Measurements from ENCODE around the gene TOP1.

TOP1 gene

GRCh38 chr20:41159547-41159946 is 130.9 kb downstream of the TOP1 start:
- DNase-seq, result no peak
- H3K79me2 ChIP-seq (ENCODE audit: insufficient read depth, low read length), result peaks cover 68% of the 10 kb centered on the region
- H3K4me1 ChIP-seq (ENCODE audit: insufficient read depth, low read length), result peaks cover 37% of the 10 kb centered on the region
- H3K9me3 ChIP-seq (ENCODE audit: insufficient read depth, low read length, severe bottlenecking), result no peaks in the 10 kb centered on the region
- peaks cover 97% of the 10 kb centered on the region for H4K20me1 ChIP-seq (ENCODE audit: insufficient read depth, low read length)
- H3K4me2 ChIP-seq (ENCODE audit: insufficient read depth, low read length), result no peak overlapping the region
- no peak for TF ChIP-seq EZH2 (IDR thresholded peaks at IDR 0.05; ENCODE audit: borderline replicate concordance, low read depth, low read length, severe bottlenecking)
- TF ChIP-seq, protein P1, sequence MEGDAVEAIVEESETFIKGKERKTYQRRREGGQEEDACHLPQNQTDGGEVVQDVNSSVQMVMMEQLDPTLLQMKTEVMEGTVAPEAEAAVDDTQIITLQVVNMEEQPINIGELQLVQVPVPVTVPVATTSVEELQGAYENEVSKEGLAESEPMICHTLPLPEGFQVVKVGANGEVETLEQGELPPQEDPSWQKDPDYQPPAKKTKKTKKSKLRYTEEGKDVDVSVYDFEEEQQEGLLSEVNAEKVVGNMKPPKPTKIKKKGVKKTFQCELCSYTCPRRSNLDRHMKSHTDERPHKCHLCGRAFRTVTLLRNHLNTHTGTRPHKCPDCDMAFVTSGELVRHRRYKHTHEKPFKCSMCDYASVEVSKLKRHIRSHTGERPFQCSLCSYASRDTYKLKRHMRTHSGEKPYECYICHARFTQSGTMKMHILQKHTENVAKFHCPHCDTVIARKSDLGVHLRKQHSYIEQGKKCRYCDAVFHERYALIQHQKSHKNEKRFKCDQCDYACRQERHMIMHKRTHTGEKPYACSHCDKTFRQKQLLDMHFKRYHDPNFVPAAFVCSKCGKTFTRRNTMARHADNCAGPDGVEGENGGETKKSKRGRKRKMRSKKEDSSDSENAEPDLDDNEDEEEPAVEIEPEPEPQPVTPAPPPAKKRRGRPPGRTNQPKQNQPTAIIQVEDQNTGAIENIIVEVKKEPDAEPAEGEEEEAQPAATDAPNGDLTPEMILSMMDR (IDR thresholded peaks at IDR 0.05; ENCODE audit: borderline replicate concordance, extremely low read depth, low read length, poor library complexity, severe bottlenecking), result no peak
- no peak overlapping the region for H3K4me3 ChIP-seq (ENCODE audit: low read depth in 1 of 2, low read length in 2 of 2)
- peak overlapping the region; percentile 20; the same call in 1 of the 2 replicates for H3K27ac ChIP-seq (ENCODE audit: low read length)
- H3K9ac ChIP-seq (ENCODE audit: low read depth, low read length), result no peak overlapping the region
- ATAC-seq (ENCODE audit: insufficient read depth, low read depth), result no peak
- no peaks in the 10 kb centered on the region for H3K27me3 ChIP-seq (ENCODE audit: insufficient read depth, low read length, poor library complexity)
- H3K36me3 ChIP-seq (ENCODE audit: insufficient read depth, low read length), result peaks cover 86% of the 10 kb centered on the region
- H2AFZ ChIP-seq (ENCODE audit: low read depth, low read length), result no peak overlapping the region

DNA sequence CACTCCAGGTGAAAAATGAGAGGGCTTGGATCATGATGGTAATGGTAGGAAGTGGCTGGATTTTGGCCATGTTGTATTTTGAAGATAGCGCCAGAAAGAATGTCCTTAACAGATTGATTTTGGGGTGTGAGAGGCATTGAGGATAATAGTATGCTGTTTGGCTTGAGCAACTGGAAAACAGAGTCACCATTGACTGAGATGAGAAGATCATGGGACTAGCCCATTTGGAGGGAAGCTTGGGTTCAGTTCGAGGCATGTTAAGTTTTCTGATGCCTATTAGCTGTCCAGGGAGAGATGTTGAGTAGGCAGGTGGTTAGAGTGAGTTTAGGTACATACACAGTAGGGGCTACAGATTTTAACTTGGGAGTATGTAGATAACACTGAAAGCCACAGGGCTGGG is 132.1 kb downstream of the TOP1 start:
- Histone ChIP-seq H3K79me2 (ENCODE audit: insufficient read depth, low read length) (peaks cover 57% of the 10 kb centered on the region), H3K4me3 (ENCODE audit: low read depth in 1 of 2, low read length in 2 of 2) (no peak overlapping the region), H3K4me1 (ENCODE audit: insufficient read depth, low read length) (peaks cover 26% of the 10 kb centered on the region), H4K20me1 (ENCODE audit: insufficient read depth, low read length) (peaks cover 95% of the 10 kb centered on the region), H2AFZ (ENCODE audit: low read depth, low read length) (no peak overlapping the region), H3K27me3 (ENCODE audit: insufficient read depth, low read length, poor library complexity) (no peaks in the 10 kb centered on the region), H3K36me3 (ENCODE audit: insufficient read depth, low read length) (peaks cover 86% of the 10 kb centered on the region), H3K9ac (ENCODE audit: low read depth, low read length) (no peak overlapping the region), H3K4me2 (ENCODE audit: insufficient read depth, low read length) (no peak overlapping the region), H3K9me3 (ENCODE audit: insufficient read depth, low read length, severe bottlenecking) (no peaks in the 10 kb centered on the region), H3K27ac (ENCODE audit: low read length) (no peak overlapping the region)
- no peak for DNase-seq
- no peak for TF ChIP-seq EZH2 (IDR thresholded peaks at IDR 0.05; ENCODE audit: borderline replicate concordance, low read depth, low read length, severe bottlenecking)
- TF ChIP-seq, protein P1 (IDR thresholded peaks at IDR 0.05; ENCODE audit: borderline replicate concordance, extremely low read depth, low read length, poor library complexity, severe bottlenecking), result no peak
- no peak for ATAC-seq (ENCODE audit: insufficient read depth, low read depth)

DNA sequence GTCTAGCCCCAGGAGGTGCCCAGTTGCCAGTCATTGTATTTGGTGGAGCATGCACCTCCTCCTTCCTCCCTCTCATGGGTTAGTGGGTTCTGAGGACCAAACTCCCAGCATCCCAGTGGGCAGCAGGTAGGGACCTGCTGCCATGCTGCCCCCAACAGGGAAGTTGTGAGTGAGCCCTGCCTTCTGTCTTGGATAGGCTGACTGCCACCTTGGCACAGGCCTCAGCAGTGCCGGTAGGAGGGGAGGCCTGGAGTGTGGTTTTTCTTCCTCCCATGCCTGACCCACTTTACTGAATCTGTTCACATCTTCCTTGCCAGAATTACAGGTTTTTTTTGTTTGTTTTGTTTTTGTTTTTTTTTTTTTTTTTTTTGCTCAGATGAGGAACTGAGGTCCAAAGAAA is 133.3 kb downstream of the TOP1 start:
- no peaks in the 10 kb centered on the region for H3K27me3 ChIP-seq (ENCODE audit: insufficient read depth, low read length, poor library complexity)
- peaks cover 94% of the 10 kb centered on the region for H4K20me1 ChIP-seq (ENCODE audit: insufficient read depth, low read length)
- ATAC-seq (ENCODE audit: insufficient read depth, low read depth), result no peak
- H3K9me3 ChIP-seq (ENCODE audit: insufficient read depth, low read length, severe bottlenecking), result no peaks in the 10 kb centered on the region
- H3K4me2 ChIP-seq (ENCODE audit: insufficient read depth, low read length), result no peak overlapping the region
- peaks cover 14% of the 10 kb centered on the region for H3K4me1 ChIP-seq (ENCODE audit: insufficient read depth, low read length)
- no peak for TF ChIP-seq EZH2 (IDR thresholded peaks at IDR 0.05; ENCODE audit: borderline replicate concordance, low read depth, low read length, severe bottlenecking)
- TF ChIP-seq, protein P1 (IDR thresholded peaks at IDR 0.05; ENCODE audit: borderline replicate concordance, extremely low read depth, low read length, poor library complexity, severe bottlenecking), result no peak
- no peak for DNase-seq
- H2AFZ ChIP-seq (ENCODE audit: low read depth, low read length), result no peak overlapping the region
- peaks cover 45% of the 10 kb centered on the region for H3K79me2 ChIP-seq (ENCODE audit: insufficient read depth, low read length)
- H3K4me3 ChIP-seq (ENCODE audit: low read depth in 1 of 2, low read length in 2 of 2), result no peak overlapping the region
- H3K27ac ChIP-seq (ENCODE audit: low read length), result no peak overlapping the region
- H3K9ac ChIP-seq (ENCODE audit: low read depth, low read length), result no peak overlapping the region
- H3K36me3 ChIP-seq (ENCODE audit: insufficient read depth, low read length), result peaks cover 96% of the 10 kb centered on the region

DNA sequence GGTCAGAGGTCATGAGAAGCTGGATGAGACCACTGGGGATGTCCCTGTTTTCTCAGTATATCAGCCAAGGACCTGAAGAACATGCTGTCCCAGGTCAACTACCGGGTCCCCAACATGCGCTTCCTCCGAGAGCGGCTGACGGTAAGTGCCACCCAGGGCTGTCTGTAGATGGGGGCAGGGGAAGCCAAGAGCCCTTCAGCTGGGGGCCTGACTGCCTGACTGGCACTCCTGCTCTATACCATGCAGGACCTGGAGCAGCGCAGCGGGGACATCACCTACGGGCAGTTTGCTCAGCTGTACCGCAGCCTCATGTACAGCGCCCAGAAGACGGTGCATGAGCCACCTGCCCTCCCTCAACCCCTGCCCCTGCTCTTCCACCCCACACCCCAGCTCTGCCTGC is 133.8 kb downstream of the TOP1 start:
- no peaks in the 10 kb centered on the region for H3K9me3 ChIP-seq (ENCODE audit: insufficient read depth, low read length, severe bottlenecking)
- peaks cover 94% of the 10 kb centered on the region for H4K20me1 ChIP-seq (ENCODE audit: insufficient read depth, low read length)
- TF ChIP-seq, protein P1 (IDR thresholded peaks at IDR 0.05; ENCODE audit: borderline replicate concordance, extremely low read depth, low read length, poor library complexity, severe bottlenecking), result no peak
- TF ChIP-seq EZH2 (IDR thresholded peaks at IDR 0.05; ENCODE audit: borderline replicate concordance, low read depth, low read length, severe bottlenecking), result no peak
- no peak overlapping the region for H3K27ac ChIP-seq (ENCODE audit: low read length)
- H3K36me3 ChIP-seq (ENCODE audit: insufficient read depth, low read length), result peaks cover 100% of the 10 kb centered on the region
- H3K79me2 ChIP-seq (ENCODE audit: insufficient read depth, low read length), result peaks cover 40% of the 10 kb centered on the region
- ATAC-seq (ENCODE audit: insufficient read depth, low read depth) (no peak), DNase-seq (no peak)
- no peaks in the 10 kb centered on the region for H3K27me3 ChIP-seq (ENCODE audit: insufficient read depth, low read length, poor library complexity)
- H3K4me1 ChIP-seq (ENCODE audit: insufficient read depth, low read length), result peaks cover 9% of the 10 kb centered on the region
- H3K4me2 ChIP-seq (ENCODE audit: insufficient read depth, low read length), result no peak overlapping the region
- H2AFZ ChIP-seq (ENCODE audit: low read depth, low read length), result no peak overlapping the region
- no peak overlapping the region for H3K9ac ChIP-seq (ENCODE audit: low read depth, low read length)
- no peak overlapping the region for H3K4me3 ChIP-seq (ENCODE audit: low read depth in 1 of 2, low read length in 2 of 2)
